Endothelial cell of umbilical vein (primary cell): ENCODE data around the gene NSG2. TPM values are rescaled to one million over a fixed set of nuclear protein-coding genes. Genes with fewer than 3 reads are reported as not detected.

Experiments used
- BruUV-seq: library from RNA; stranded (reverse); fragments of 400-500 nt; replicated peaks from 2 replicates; lab custom pipeline; 2021; lab: Mats Ljungman, UMichigan
- CTCF ChIA-PET: fragments of 300-600, 350-600 bp; sonication (Branson Sonifier 250); formaldehyde crosslinking; loops from one replicate; lab custom pipeline; 2021; ENCODE audit warnings: antibody characterized with exemption, inconsistent platforms; lab: Charles Lee
- POLR2A ChIA-PET: fragments of 300-600, 350-600 bp; sonication (Branson Sonifier 250); formaldehyde crosslinking; loops from one replicate; lab custom pipeline; 2021; ENCODE audit warnings: antibody characterized with exemption, inconsistent platforms; lab: Charles Lee
- DNase-seq: peaks from one replicate; pipeline ENCODE4 v3.0.0-alpha.2; 2011; ENCODE audit warnings: low read depth, low spot score
- FAIRE-seq: peaks from 2 replicates; lab custom pipeline; 2011; peaks lifted over from hg19 to GRCh38; lab: Jason Lieb, UNC
- H2AFZ ChIP-seq: 2 replicates; pipeline ENCODE4 v1.6.0; 2012; ENCODE audit warnings: low read depth, low read length, control low read depth, inconsistent platforms
- H3K27ac ChIP-seq: 2 replicates; pipeline ENCODE4 v1.5.1; 2011; ENCODE audit warnings: low read depth, mild to moderate bottlenecking, control low read depth, low read length, moderate library complexity; ENCODE audit not compliant: insufficient read depth
- H3K27me3 ChIP-seq, 2 experiments: 2 replicates each; pipeline versions ENCODE4 v1.6.0 to v1.6.1; 2011; ENCODE audit warnings: low read length in 2 of 2, mixed read lengths in 1 of 2; ENCODE audit not compliant: control insufficient read depth in 2 of 2, insufficient read depth in 2 of 2
- H3K36me3 ChIP-seq, 2 experiments: 2 replicates in 1 of 2; 3 replicates in 1 of 2; pipeline ENCODE4 v1.5.1; 2011; ENCODE audit warnings: low read length in 2 of 2, mild to moderate bottlenecking in 1 of 2, moderate library complexity in 1 of 2; ENCODE audit not compliant: control insufficient read depth in 2 of 2, insufficient read depth in 2 of 2; ENCODE audit errors: extremely low read depth in 1 of 2
- H3K4me1 ChIP-seq: 3 replicates; pipeline ENCODE4 v1.5.1; 2011; ENCODE audit warnings: mild to moderate bottlenecking, low read length; ENCODE audit not compliant: control insufficient read depth, insufficient read depth; ENCODE audit errors: extremely low read depth
- H3K4me2 ChIP-seq: 2 replicates; pipeline ENCODE4 v1.6.1; 2011; ENCODE audit warnings: low read length, control low read depth, mixed read lengths; ENCODE audit not compliant: insufficient read depth
- H3K4me3 ChIP-seq, 3 experiments: fragments of 200-600 bp in 1 of 3; sonication (generic), shearing (Covaris generic) in 1 of 3; replicated peaks in 1 of 3; 2 replicates each; pipeline ENCODE4 v1.5.1; 2011 to 2016; ENCODE audit warnings: control low read depth in 3 of 3, low read length in 3 of 3, mild to moderate bottlenecking in 2 of 3, inconsistent platforms in 1 of 3, low read depth in 1 of 3, moderate library complexity in 1 of 3; ENCODE audit not compliant: insufficient read depth in 1 of 3
- H3K79me2 ChIP-seq: 2 replicates; pipeline ENCODE4 v1.6.0; 2012; ENCODE audit warnings: low read length, inconsistent platforms; ENCODE audit not compliant: control insufficient read depth, insufficient read depth
- H3K9ac ChIP-seq: replicated peaks from 2 replicates; pipeline ENCODE3; 2011; ENCODE audit warnings: low read length, control low read depth; ENCODE audit not compliant: insufficient read depth; ENCODE audit errors: extremely low read depth
- H3K9me1 ChIP-seq: replicated peaks from 3 replicates; pipeline ENCODE4 v1.6.0; 2011; ENCODE audit warnings: mild to moderate bottlenecking, low read length; ENCODE audit not compliant: control insufficient read depth, insufficient read depth; ENCODE audit errors: extremely low read depth
- H3K9me3 ChIP-seq: replicated peaks from 2 replicates; pipeline ENCODE4 v1.5.1; 2012; ENCODE audit warnings: low read length, inconsistent platforms; ENCODE audit not compliant: control insufficient read depth, insufficient read depth
- H4K20me1 ChIP-seq: replicated peaks from 2 replicates; pipeline ENCODE3; 2011; ENCODE audit warnings: mild to moderate bottlenecking, low read length; ENCODE audit not compliant: control insufficient read depth, insufficient read depth; ENCODE audit errors: extremely low read depth
- CTCF ChIP-seq, 2 donors: IDR thresholded peaks; 1 replicate in 1 of 2; 2 replicates in 1 of 2; pipeline ENCODE4 v1.5.1; 2011; ENCODE audit warnings: low read length in 2 of 2, mild to moderate bottlenecking in 2 of 2, moderate library complexity in 2 of 2, control low read depth in 1 of 2, inconsistent platforms in 1 of 2, low read depth in 1 of 2; ENCODE audit not compliant: insufficient read depth in 1 of 2; ENCODE audit errors: extremely low read depth in 1 of 2
- FOS ChIP-seq: IDR thresholded peaks from 2 replicates; pipeline ENCODE4 v1.6.1; 2011; ENCODE audit warnings: mild to moderate bottlenecking, low read length, moderate library complexity, borderline replicate concordance; ENCODE audit not compliant: insufficient read depth
- GATA2 ChIP-seq: IDR thresholded peaks from 2 replicates; pipeline ENCODE4 v1.7.0; 2011; ENCODE audit warnings: low read depth, mild to moderate bottlenecking, moderate library complexity, mixed read lengths, low read length; ENCODE audit not compliant: insufficient read length, insufficient read depth
- JUN ChIP-seq: IDR thresholded peaks from 2 replicates; pipeline ENCODE4 v1.6.1; 2011; ENCODE audit warnings: borderline replicate concordance, low read depth; ENCODE audit not compliant: insufficient read length, insufficient read depth
- MYC ChIP-seq: IDR thresholded peaks from one replicate; pipeline ENCODE4 v1.6.1; 2011; ENCODE audit warnings: mild to moderate bottlenecking, low read depth, low read length
- POLR2A ChIP-seq: IDR thresholded peaks from 2 replicates; pipeline ENCODE4 v1.6.1; 2012; ENCODE audit warnings: low read depth, mild to moderate bottlenecking, control low read depth, low read length
- dilution Hi-C: fragments of 300-500 bp; cut with MboI; formaldehyde crosslinking; loops from one replicate; pipeline ENCODE4 v1.15.0; 2019; ENCODE audit warnings: low sequenced_read_pairs; ENCODE audit not compliant: extremely low pct_ligation_motif_present
- intact Hi-C: fragments of 100-400 bp; cut with micrococcal nuclease; formaldehyde crosslinking; loops from one replicate; pipeline ENCODE4 v1.10.0; 2022
- polyA plus RNA-seq, 4 experiments: library from polyadenylated mRNA; depleted of rRNA in 3 of 4; stranded (reverse) in 3 of 4; unstranded in 1 of 4; fragments of >200 nt; gene quantifications; 2 replicates each; pipeline versions ENCODE4 v1.2.1 to v1.2.3, GENCODE V29; 2011 to 2012; ENCODE audit warnings: missing spikeins in 1 of 4
- total RNA-seq: library from RNA; stranded (reverse); gene quantifications from 2 replicates; pipeline ENCODE4 v1.2.3, GENCODE V29; 2021
- TF ChIP-seq, protein P1 (sequence below): IDR thresholded peaks from 2 replicates; pipeline ENCODE4 v1.6.1; 2011; ENCODE audit not compliant: insufficient read depth, insufficient read length

The NSG2 gene
- total and polyA plus RNA-seq, 2 donors (not counting 3 experiments of a cell fraction or from before 2014, with no cell fraction given), result not detected

GRCh38 chr5:174010365-174010764 lies 35.1 kb upstream of the NSG2 start:
- TF ChIP-seq, protein P1, sequence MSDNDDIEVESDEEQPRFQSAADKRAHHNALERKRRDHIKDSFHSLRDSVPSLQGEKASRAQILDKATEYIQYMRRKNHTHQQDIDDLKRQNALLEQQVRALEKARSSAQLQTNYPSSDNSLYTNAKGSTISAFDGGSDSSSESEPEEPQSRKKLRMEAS, result no peak
- TF ChIP-seq JUN (no peak), FOS (no peak), MYC (no peak), POLR2A (no peak), GATA2 (no peak), CTCF (IDR thresholded peaks at IDR 0.05; ENCODE audit: extremely low read depth in 1 of 2, insufficient read depth in 1 of 2, low read depth in 1 of 2, low read length in 2 of 2) (no peak)
- Histone ChIP-seq H3K9me1 (no peaks in the 10 kb centered on the region), H3K36me3 (no peaks in the 10 kb centered on the region), H3K9me3 (no peaks in the 10 kb centered on the region), H3K79me2 (no peaks in the 10 kb centered on the region), H4K20me1 (no peaks in the 10 kb centered on the region), H3K4me1 (no peaks in the 10 kb centered on the region), H3K4me2 (no peak overlapping the region), H3K4me3 (no peak overlapping the region), H2AFZ (no peak overlapping the region), H3K27me3 (no peaks in the 10 kb centered on the region), H3K27ac (no peak overlapping the region), H3K9ac (no peak overlapping the region)
- CTCF ChIA-PET, result no interaction called here
- intact Hi-C loops, result no loop called here
- dilution Hi-C loops, result no loop called here
- DNase-seq (no peak), FAIRE-seq (no peak)
- BruUV-seq, result no TSS peak
- POLR2A ChIA-PET, result no interaction called here
